Placental pericyte (primary cell): ENCODE measurements around the gene ZNF500. TPM values are rescaled to one million over a fixed set of nuclear protein-coding genes. Genes with fewer than 3 reads are reported as not detected.

Experiments used
- small RNA-seq: library from RNA; depleted of rRNA; stranded (forward); fragments of <200 nt; gene quantifications from one replicate; pipeline ENCODE3, GENCODE V24; 2012; ENCODE audit warnings: low replicate concordance
- total RNA-seq: library from RNA; depleted of rRNA; stranded (reverse); fragments of >200 nt; gene quantifications from 2 replicates; pipeline ENCODE4 v1.2.3, GENCODE V29; 2012

Gene ZNF500
- total RNA-seq = 10.9 and 19.5 TPM in 2 replicates

DNA sequence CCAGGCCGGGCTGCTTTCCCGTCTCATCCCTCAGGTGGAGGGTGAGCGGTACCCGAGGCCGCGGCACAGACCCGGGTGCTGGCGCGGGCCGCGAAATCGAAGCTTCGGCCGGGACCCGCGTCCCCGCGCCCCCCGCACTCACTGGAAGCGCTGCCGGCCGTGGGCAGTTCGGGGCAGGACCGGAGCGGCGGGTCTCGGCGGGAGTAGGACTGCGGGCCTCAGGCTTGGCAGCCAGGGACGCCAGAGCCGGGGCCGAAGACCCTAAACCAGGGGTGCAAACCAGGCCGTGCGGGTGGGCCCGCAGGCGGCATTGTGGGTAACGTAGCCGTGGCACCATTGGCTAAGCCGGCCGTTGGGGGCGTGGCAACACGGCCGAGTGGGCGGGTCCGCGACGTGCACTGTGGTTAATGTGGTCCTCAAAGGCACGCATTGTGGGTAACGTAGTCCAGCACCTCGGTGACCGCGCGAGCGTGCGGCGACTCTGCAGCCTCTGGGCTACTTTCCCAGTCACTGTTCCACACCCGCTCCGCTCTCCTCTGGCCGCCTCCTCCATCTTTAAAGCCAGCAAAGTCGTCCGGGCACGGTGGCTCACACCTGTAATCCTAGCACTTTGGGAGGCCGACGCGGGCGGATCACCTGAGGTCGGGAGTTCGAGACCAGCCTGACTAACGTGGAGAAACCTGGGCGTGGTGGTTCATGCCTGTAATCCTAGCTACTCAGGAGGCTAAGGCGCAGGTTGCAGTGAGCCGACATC lies at the start of gene ZNF500:
ZNF500 (minus strand) TSS at position 288 of the 754 bp plus-strand sequence. CDS start 1,184 bp downstream, outside the sequence.

DNA sequence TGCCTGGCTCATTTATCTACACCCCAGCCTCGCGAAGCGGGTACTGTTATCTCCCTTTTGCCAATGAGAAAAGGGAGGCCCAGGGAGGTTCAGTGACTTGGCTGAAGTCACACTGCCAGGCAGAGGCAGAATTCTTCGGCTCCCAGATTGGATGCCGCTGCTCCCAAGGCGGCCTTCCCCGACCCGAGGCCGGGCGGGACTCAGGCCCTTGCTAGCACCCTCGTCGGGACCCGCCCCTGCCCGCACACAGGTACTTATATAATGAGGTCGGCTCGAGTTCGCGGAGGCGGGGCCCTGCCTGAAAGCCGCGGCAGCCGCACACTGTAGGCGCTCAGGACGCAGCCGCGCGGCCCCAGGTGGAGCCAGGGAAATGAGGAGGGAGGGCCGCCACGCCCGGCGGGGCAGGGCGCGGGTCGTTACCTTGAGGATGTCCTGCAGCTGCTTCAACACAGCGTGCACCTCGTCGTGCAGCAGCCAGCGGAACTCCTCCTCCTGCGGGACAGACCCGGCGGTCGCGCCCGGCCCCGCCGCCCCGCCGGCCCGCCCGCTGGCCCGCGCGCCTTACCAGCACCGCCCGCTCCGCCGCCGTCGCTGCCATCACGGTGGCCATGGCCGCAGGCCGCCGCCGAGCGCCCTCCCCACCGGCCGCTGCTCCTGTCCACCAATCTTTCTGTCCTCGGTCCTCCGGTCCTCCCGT lies 35.1 kb upstream of the ZNF500 start, which contains the start of gene ROGDI:
ROGDI (minus strand) TSS at position 672 of the 697 bp plus-strand sequence; CDS start at position 610, 62 bp downstream.

DNA sequence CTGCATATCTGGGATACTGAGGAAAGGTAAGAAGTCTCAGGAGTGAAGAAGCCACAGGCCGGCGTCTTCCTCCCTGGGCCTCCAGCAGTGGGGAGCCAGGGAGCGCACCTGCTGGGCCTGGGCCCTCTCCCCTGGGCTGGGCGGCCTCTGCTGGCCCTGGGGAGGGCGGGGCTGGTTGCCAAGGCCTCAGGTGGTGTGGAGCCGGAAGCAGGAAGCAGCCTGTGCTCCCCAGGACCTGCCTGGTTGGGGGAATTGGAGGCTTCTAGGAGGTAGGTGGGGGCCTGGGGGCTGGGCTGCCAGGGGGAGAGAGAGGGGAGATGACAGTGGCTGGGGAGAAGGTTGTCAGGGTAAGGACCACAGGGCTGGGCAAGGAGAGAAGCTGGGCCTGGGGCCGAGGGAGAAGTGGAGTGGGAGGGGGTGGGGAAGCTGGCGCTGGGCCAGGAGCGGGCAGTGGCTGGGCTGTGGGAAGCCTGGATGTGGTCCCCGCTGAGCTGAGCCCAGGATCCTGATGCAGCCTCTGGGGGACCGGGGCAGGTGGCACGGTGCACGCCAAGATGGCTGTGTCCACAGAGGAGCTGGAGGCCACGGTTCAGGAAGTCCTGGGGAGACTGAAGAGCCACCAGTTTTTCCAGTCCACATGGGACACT lies 28.3 kb upstream of the ZNF500 start, which contains the start of gene SMIM22:
SMIM22 (plus strand) TSS at position 189 of the 647 bp plus-strand sequence; CDS start at position 555, 366 bp downstream.

GRCh38 chr16:4787627-4788482 lies 20.9 kb upstream of the ZNF500 start, which contains the start of gene SEPTIN12:
SEPTIN12 (minus strand) TSS chr16:4788345; CDS start chr16:4787645, 700 bp downstream.

GRCh38 chr16:4734063-4734729 lies 32.8 kb downstream of the ZNF500 start, which contains the start of the genes ANKS3 and DNAAF8:
ANKS3 (minus strand) TSS chr16:4734271; CDS start chr16:4730149, 4,122 bp downstream.
DNAAF8 (plus strand) TSS chr16:4734537; CDS start chr16:4736515, 1,978 bp downstream.

Small RNAs within 50 kb of the gene (small RNA-seq; reads per million reads assigned to genes)
- not detected for gene RF00017

Other genes starting within 250 kb of the ZNF500 start
- 13.9 and 19.0 TPM in 2 replicates for gene CDIP1, start 228.4 kb downstream of the ZNF500 start, total RNA-seq
- under 0.01 TPM in 2 replicates for gene C16orf96, start 210.8 kb downstream of the ZNF500 start, total RNA-seq
- gene UBALD1, start 152.3 kb downstream of the ZNF500 start, total RNA-seq = 11.4 and 12.2 TPM in 2 replicates
- gene MGRN1, start 142.3 kb downstream of the ZNF500 start, total RNA-seq = 53.0 and 56.8 TPM in 2 replicates
- 18.2 and 23.2 TPM in 2 replicates for gene NUDT16L1, start 73.6 kb downstream of the ZNF500 start, total RNA-seq
- gene ANKS3, start 32.9 kb downstream of the ZNF500 start, total RNA-seq = 26.7 and 31.4 TPM in 2 replicates
- gene DNAAF8, start 32.6 kb downstream of the ZNF500 start, total RNA-seq = 0.57 and 1.1 TPM in 2 replicates
- not detected in 2 replicates for gene SEPTIN12, start 21.2 kb upstream of the ZNF500 start, total RNA-seq
- not detected in 2 replicates for gene SMIM22, start 28.2 kb upstream of the ZNF500 start, total RNA-seq
- gene ROGDI, start 35.5 kb upstream of the ZNF500 start, total RNA-seq = 15.5 and 28.8 TPM in 2 replicates
- 40.5 and 57.8 TPM in 2 replicates for gene GLYR1, start 80.1 kb upstream of the ZNF500 start, total RNA-seq
- 28.2 and 30.4 TPM in 2 replicates for gene UBN1, start 80.3 kb upstream of the ZNF500 start, total RNA-seq
- gene PPL, start 170.0 kb upstream of the ZNF500 start, total RNA-seq = 0.72 and 5.3 TPM in 2 replicates
- gene SEC14L5, start 191.2 kb upstream of the ZNF500 start, total RNA-seq = not detected in 2 replicates